HepG2 (cell line): ENCODE data around the gene MGAT2. TPM values are rescaled to one million over a fixed set of nuclear protein-coding genes. Genes with fewer than 3 reads are reported as not detected.

Experiments used
- AGO1 ChIP-seq: fragments of 200-400 bp; formaldehyde crosslinking; IDR thresholded peaks from 2 replicates; pipeline ENCODE4 v1.6.1; 2017; ENCODE audit warnings: mild to moderate bottlenecking, low read depth, low read length, moderate library complexity; ENCODE audit not compliant: poor library complexity, severe bottlenecking
- ATF5 ChIP-seq: sonication (generic); formaldehyde crosslinking; IDR thresholded peaks from 2 replicates; pipeline ENCODE4 v1.4.0; 2020; ENCODE audit warnings: mild to moderate bottlenecking, low read depth, missing genetic modification reagents
- BRCA1 ChIP-seq: sonication (generic); formaldehyde crosslinking; IDR thresholded peaks from 2 replicates; pipeline ENCODE4 v1.4.0; 2020; ENCODE audit warnings: missing genetic modification reagents
- FOXM1 ChIP-seq: sonication (generic); formaldehyde crosslinking; IDR thresholded peaks from 2 replicates; pipeline ENCODE4 v1.5.0; 2020; ENCODE audit warnings: missing genetic modification reagents
- GABPB1 ChIP-seq: IDR thresholded peaks from 2 replicates; pipeline ENCODE4 v1.6.1; 2016; ENCODE audit warnings: mild to moderate bottlenecking, missing genetic modification reagents, moderate library complexity, missing compliant biosample characterization
- HDAC6 ChIP-seq: fragments of 200-600 bp; sonication (generic); IDR thresholded peaks from 2 replicates; pipeline ENCODE4 v1.7.0; 2017; ENCODE audit warnings: mild to moderate bottlenecking, antibody characterized with exemption, low read length, low read depth
- HNF4G ChIP-seq, 2 experiments: sonication (generic) in 1 of 2; formaldehyde crosslinking in 1 of 2; IDR thresholded peaks; 2 replicates each; pipeline versions ENCODE4 v1.4.0 to v1.6.1; 2011 to 2020; ENCODE audit warnings: borderline replicate concordance in 2 of 2, low read depth in 2 of 2, mild to moderate bottlenecking in 2 of 2, low read length in 1 of 2, missing genetic modification reagents in 1 of 2, moderate library complexity in 1 of 2
- MLX ChIP-seq: IDR thresholded peaks from 2 replicates; pipeline ENCODE4 v1.6.1; 2016
- MYC ChIP-seq: sonication (generic); formaldehyde crosslinking; IDR thresholded peaks from 2 replicates; pipeline ENCODE4 v1.9.0; 2021; ENCODE audit warnings: missing genetic modification reagents, borderline replicate concordance
- ZFY ChIP-seq: sonication (generic); formaldehyde crosslinking; IDR thresholded peaks from 2 replicates; pipeline ENCODE4 v1.4.0; 2020; ENCODE audit warnings: missing genetic modification reagents
- ZNF333 ChIP-seq: sonication (generic); formaldehyde crosslinking; IDR thresholded peaks from 2 replicates; pipeline ENCODE4 v1.4.0; 2020; ENCODE audit warnings: mild to moderate bottlenecking, missing genetic modification reagents, borderline replicate concordance
- ZNF510 ChIP-seq: sonication (generic); formaldehyde crosslinking; IDR thresholded peaks from 2 replicates; pipeline ENCODE4 v1.4.0; 2020; ENCODE audit warnings: low read depth, mild to moderate bottlenecking, missing genetic modification reagents
- ZNF547 ChIP-seq: sonication (generic); formaldehyde crosslinking; IDR thresholded peaks from 2 replicates; pipeline ENCODE4 v1.5.1; 2020; ENCODE audit warnings: mild to moderate bottlenecking, missing genetic modification reagents
- ZNF720 ChIP-seq: sonication (generic); formaldehyde crosslinking; IDR thresholded peaks from 2 replicates; pipeline ENCODE4 v1.4.0; 2020; ENCODE audit warnings: missing genetic modification reagents
- ZNF883 ChIP-seq: sonication (generic); formaldehyde crosslinking; IDR thresholded peaks from 2 replicates; pipeline ENCODE4 v1.5.1; 2020; ENCODE audit warnings: mild to moderate bottlenecking, missing genetic modification reagents; ENCODE audit errors: not compliant biosample characterization
- polyA plus RNA-seq, 8 experiments: library from polyadenylated mRNA; depleted of rRNA in 3 of 8; stranded (reverse) in 7 of 8; unstranded in 1 of 8; fragments of >200 nt; fragmentation: Illumina TruSeq in 4 of 8; extraction: Trizol in 4 of 8; gene quantifications; 2 replicates each; pipeline versions ENCODE4 v1.2.1 to v1.2.3, GENCODE V29; 2011 to 2016; ENCODE audit warnings: low read depth in 4 of 8, missing spikeins in 1 of 8, mixed read lengths in 1 of 8; ENCODE audit not compliant: insufficient read depth in 1 of 8
- total RNA-seq, 5 experiments: library from RNA; depleted of rRNA; stranded (reverse); fragments of >200 nt; fragmentation: Illumina TruSeq; extraction: Trizol; gene quantifications; 2 replicates each; pipeline ENCODE4 v1.2.3, GENCODE V29; 2016; ENCODE audit warnings: low read depth in 1 of 5
- TF ChIP-seq, protein P1 (sequence below), 2 experiments: sonication (generic) in 1 of 2; formaldehyde crosslinking in 1 of 2; IDR thresholded peaks; 2 replicates each; pipeline versions ENCODE4 v1.6.1 to v1.9.0; 2014 to 2022; ENCODE audit warnings: antibody characterized with exemption in 1 of 2, borderline replicate concordance in 1 of 2, inconsistent platforms in 1 of 2, low read depth in 1 of 2, missing genetic modification reagents in 1 of 2
- TF ChIP-seq, protein P2 (sequence below): sonication (generic); formaldehyde crosslinking; IDR thresholded peaks from 2 replicates; pipeline ENCODE4 v1.4.0; 2020; ENCODE audit warnings: missing genetic modification reagents, mild to moderate bottlenecking, borderline replicate concordance

The MGAT2 gene
- total and polyA plus RNA-seq, 2 of the 13 experiments (the other 11 are each of a cell fraction or from before 2014, with no cell fraction given) = 12.9 to 51.9 TPM

DNA sequence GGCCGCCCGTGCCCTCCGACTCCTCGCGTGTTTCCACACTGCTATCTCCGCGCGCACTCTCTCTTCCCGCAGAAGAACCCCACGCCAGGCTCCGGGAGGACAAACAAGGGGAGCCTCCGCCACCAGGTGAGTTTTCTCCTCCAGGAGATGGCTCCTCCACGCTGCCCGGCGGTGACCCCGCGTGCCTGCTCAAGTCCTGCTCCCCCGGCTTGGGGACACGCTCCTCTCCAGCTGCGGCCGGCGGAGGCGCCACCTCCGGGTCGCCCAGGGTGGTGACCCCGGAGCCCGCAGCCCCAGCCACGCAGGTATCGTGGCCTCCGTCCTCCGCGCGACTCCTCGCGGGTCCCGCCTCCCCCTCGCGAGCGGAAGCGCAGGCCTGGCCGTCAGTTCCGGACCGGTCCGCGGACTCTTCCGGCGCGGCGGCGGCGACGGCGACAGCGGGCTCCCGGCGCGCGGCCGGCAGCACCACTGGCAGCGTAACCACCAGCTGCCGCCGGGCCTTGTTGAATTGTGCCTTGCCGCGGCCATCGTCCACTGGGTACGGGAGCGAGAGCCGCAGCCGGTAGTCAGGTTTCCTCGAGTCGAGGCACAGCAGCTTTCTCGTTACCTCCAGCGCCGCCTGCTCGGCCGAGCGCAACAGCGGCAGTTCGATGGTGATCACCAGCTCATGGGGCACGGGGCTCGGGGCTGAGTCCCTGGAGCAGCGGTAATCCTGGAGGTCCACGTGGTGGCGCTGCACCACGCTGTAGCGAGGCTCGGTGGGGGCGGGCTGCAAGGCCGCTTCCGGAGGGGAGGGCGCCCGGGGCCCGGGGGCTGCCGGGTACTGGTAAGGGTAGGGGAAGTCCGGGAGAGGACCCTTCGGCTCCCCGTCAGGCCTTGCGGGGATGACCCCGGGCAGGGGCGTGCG is 13.3 kb downstream of the MGAT2 start (continued):
- 0 out of 2 replicates have a peak, but pooled peaks have one; percentile 1 for TF ChIP-seq HNF4G (IDR thresholded peaks at IDR 0.05; ENCODE audit: borderline replicate concordance, low read depth, low read length)
- no peak; the same call in 1 of the 2 replicates for TF ChIP-seq HNF4G (CRISPR knock-in tag; IDR thresholded peaks at IDR 0.05; ENCODE audit: borderline replicate concordance, low read depth)
- peak; percentile 54; the same call in 1 of the 2 replicates for TF ChIP-seq ZNF510 (CRISPR knock-in tag)
- peak; percentile 70 for TF ChIP-seq ZNF883
- peak; percentile 93 for TF ChIP-seq GABPB1 (CRISPR knock-in tag)
- no peak for TF ChIP-seq MLX
- no peak for TF ChIP-seq ZNF720 (CRISPR knock-in tag)
- no peak for TF ChIP-seq FOXM1 (CRISPR knock-in tag)
- no peak for TF ChIP-seq ATF5 (CRISPR knock-in tag)
- peak; percentile 75 for TF ChIP-seq AGO1
- TF ChIP-seq, protein P1, sequence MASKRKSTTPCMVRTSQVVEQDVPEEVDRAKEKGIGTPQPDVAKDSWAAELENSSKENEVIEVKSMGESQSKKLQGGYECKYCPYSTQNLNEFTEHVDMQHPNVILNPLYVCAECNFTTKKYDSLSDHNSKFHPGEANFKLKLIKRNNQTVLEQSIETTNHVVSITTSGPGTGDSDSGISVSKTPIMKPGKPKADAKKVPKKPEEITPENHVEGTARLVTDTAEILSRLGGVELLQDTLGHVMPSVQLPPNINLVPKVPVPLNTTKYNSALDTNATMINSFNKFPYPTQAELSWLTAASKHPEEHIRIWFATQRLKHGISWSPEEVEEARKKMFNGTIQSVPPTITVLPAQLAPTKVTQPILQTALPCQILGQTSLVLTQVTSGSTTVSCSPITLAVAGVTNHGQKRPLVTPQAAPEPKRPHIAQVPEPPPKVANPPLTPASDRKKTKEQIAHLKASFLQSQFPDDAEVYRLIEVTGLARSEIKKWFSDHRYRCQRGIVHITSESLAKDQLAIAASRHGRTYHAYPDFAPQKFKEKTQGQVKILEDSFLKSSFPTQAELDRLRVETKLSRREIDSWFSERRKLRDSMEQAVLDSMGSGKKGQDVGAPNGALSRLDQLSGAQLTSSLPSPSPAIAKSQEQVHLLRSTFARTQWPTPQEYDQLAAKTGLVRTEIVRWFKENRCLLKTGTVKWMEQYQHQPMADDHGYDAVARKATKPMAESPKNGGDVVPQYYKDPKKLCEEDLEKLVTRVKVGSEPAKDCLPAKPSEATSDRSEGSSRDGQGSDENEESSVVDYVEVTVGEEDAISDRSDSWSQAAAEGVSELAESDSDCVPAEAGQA (IDR thresholded peaks at IDR 0.05; ENCODE audit: low read depth) = no peak; the same call in 1 of the 2 replicates
- TF ChIP-seq, protein P1 (CRISPR knock-in tag; IDR thresholded peaks at IDR 0.05; ENCODE audit: borderline replicate concordance) = no peak
- TF ChIP-seq ZFY (CRISPR knock-in tag) = peak; percentile 90
- no peak for TF ChIP-seq BRCA1 (CRISPR knock-in tag)
- TF ChIP-seq ZNF333 (CRISPR knock-in tag) = peak; percentile 79; the same call in 1 of the 2 replicates
- peak; percentile 90 for TF ChIP-seq ZNF547 (CRISPR knock-in tag)
- peak; percentile 81 for TF ChIP-seq MYC
- no peak for TF ChIP-seq HDAC6
- TF ChIP-seq, protein P2, sequence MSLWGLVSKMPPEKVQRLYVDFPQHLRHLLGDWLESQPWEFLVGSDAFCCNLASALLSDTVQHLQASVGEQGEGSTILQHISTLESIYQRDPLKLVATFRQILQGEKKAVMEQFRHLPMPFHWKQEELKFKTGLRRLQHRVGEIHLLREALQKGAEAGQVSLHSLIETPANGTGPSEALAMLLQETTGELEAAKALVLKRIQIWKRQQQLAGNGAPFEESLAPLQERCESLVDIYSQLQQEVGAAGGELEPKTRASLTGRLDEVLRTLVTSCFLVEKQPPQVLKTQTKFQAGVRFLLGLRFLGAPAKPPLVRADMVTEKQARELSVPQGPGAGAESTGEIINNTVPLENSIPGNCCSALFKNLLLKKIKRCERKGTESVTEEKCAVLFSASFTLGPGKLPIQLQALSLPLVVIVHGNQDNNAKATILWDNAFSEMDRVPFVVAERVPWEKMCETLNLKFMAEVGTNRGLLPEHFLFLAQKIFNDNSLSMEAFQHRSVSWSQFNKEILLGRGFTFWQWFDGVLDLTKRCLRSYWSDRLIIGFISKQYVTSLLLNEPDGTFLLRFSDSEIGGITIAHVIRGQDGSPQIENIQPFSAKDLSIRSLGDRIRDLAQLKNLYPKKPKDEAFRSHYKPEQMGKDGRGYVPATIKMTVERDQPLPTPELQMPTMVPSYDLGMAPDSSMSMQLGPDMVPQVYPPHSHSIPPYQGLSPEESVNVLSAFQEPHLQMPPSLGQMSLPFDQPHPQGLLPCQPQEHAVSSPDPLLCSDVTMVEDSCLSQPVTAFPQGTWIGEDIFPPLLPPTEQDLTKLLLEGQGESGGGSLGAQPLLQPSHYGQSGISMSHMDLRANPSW = peak; percentile 43; the same call in 1 of the 2 replicates
